ENCODE measurements around the gene ISM2. TPM values are rescaled to one million over a fixed set of nuclear protein-coding genes. Genes with fewer than 3 reads are reported as not detected.
"Not testable (repeated sequence)": the region's sequence is repeated elsewhere in the genome, so short reads cannot be mapped to it uniquely, and the experiment has no call there.

The ISM2 gene
- total and polyA plus RNA-seq, 10 of the 15 experiments (the other 5 are each of a cell fraction or from before 2014, with no cell fraction given): 0.03 TPM; not detected in 9

GRCh38 chr14:77536951-77537350 lies 38.3 kb upstream of the ISM2 start:
- ATAC-seq; H4K20me1 ChIP-seq (ENCODE audit: control insufficient read depth, insufficient read depth); H3K9me3 ChIP-seq (replicated peaks; ENCODE audit: control insufficient read depth, insufficient read depth, low read length); H3K27ac ChIP-seq (ENCODE audit: control insufficient read depth, insufficient read depth); BruUV-seq (replicated peaks); RAD21 ChIA-PET (ENCODE audit: unreplicated experiment); H3K4me1 ChIP-seq (ENCODE audit: control insufficient read depth, insufficient read depth, low read length); H3K4me3 ChIP-seq; H3K36me3 ChIP-seq (ENCODE audit: control insufficient read depth in 2 of 2, insufficient read depth in 2 of 2, low read length in 1 of 2); H3K9ac ChIP-seq (ENCODE audit: control insufficient read depth, insufficient read depth, low read length); DNase-seq (ENCODE audit: low read depth, low spot score); SMC1A ChIA-PET (ENCODE audit: uncharacterized antibody, unreplicated experiment); H3K79me2 ChIP-seq (ENCODE audit: control insufficient read depth, insufficient read depth, low read length); in situ Hi-C loops (cut with MboI); CTCF ChIA-PET; FAIRE-seq; H3K27me3 ChIP-seq (replicated peaks in 1 of 2; ENCODE audit: control insufficient read depth in 2 of 2, insufficient read depth in 2 of 2, low read length in 1 of 2); H3K4me2 ChIP-seq (ENCODE audit: control insufficient read depth, insufficient read depth); intact Hi-C loops (cut with micrococcal nuclease; ENCODE audit: unreplicated experiment); H2AFZ ChIP-seq (ENCODE audit: control insufficient read depth, low read depth, low read length): not testable (repeated sequence)
- POLR2A ChIA-PET: interaction anchor here (0.6 kb wide), 1 partner anchor 9 kb away, joined by 5 read pairs; no protein-coding TSS in a partner anchor
- 94% methylated on average over 5 of the region's 5 CpGs for WGBS (ENCODE audit: insufficient coverage, insufficient replicate concordance, low lambda C conversion rate, missing lambda C conversion rate)

GRCh38 chr14:77531071-77531470 lies 32.5 kb upstream of the ISM2 start:
- Histone ChIP-seq H3K4me1 (ENCODE audit: control insufficient read depth, insufficient read depth, low read length) (no peaks in the 10 kb centered on the region), H3K27ac (ENCODE audit: control insufficient read depth, insufficient read depth) (no peak overlapping the region), H3K9ac (ENCODE audit: control insufficient read depth, insufficient read depth, low read length) (no peak overlapping the region), H3K4me2 (ENCODE audit: control insufficient read depth, insufficient read depth) (no peak overlapping the region), H4K20me1 (ENCODE audit: control insufficient read depth, insufficient read depth) (no peaks in the 10 kb centered on the region), H3K4me3 (no peak overlapping the region), H2AFZ (ENCODE audit: control insufficient read depth, low read depth, low read length) (no peak overlapping the region), H3K27me3 (replicated peaks in 1 of 2; ENCODE audit: control insufficient read depth in 2 of 2, insufficient read depth in 2 of 2, low read length in 1 of 2) (no peaks in the 10 kb centered on the region), H3K36me3 (ENCODE audit: control insufficient read depth in 2 of 2, insufficient read depth in 2 of 2, low read length in 1 of 2) (no peaks in the 10 kb centered on the region), H3K79me2 (ENCODE audit: control insufficient read depth, insufficient read depth, low read length) (no peaks in the 10 kb centered on the region), H3K9me3 (replicated peaks; ENCODE audit: control insufficient read depth, insufficient read depth, low read length) (no peaks in the 10 kb centered on the region)
- ChIA-PET SMC1A (ENCODE audit: uncharacterized antibody, unreplicated experiment) (no interaction called here), POLR2A (no interaction called here), CTCF (no interaction called here), RAD21 (ENCODE audit: unreplicated experiment) (no interaction called here)
- in situ Hi-C loops (cut with MboI): no loop called here
- BruUV-seq (replicated peaks): no TSS peak
- no peak for DNase-seq (ENCODE audit: low read depth, low spot score)
- intact Hi-C loops (cut with micrococcal nuclease; ENCODE audit: unreplicated experiment): no loop called here
- no peak for ATAC-seq
- no peak for FAIRE-seq
- TF ChIP-seq IRF3 (IDR thresholded peaks at IDR 0.05) (no peak), STAT1 (conservative IDR thresholded peaks at IDR 0.05) (no peak), JUNB (IDR thresholded peaks at IDR 0.05) (no peak), CHD2 (IDR thresholded peaks at IDR 0.05; ENCODE audit: borderline replicate concordance, low read depth, low read length) (no peak), MYB (IDR thresholded peaks at IDR 0.05; ENCODE audit: borderline replicate concordance, low read depth, low read length) (no peak), PAX8 (IDR thresholded peaks at IDR 0.05) (no peak), TCF7 (IDR thresholded peaks at IDR 0.05; ENCODE audit: borderline replicate concordance) (no peak), RB1 (IDR thresholded peaks at IDR 0.05; ENCODE audit: borderline replicate concordance) (no peak), BHLHE40 (IDR thresholded peaks at IDR 0.05; ENCODE audit: borderline replicate concordance in 1 of 2, low read depth in 2 of 2, low read length in 1 of 2) (no peak), KDM1A (IDR thresholded peaks at IDR 0.05; ENCODE audit: borderline replicate concordance) (no peak), KLF5 (IDR thresholded peaks at IDR 0.05; ENCODE audit: partially characterized antibody) (no peak), NR2F1 (conservative IDR thresholded peaks at IDR 0.05) (no peak), BCL11A (IDR thresholded peaks at IDR 0.05; ENCODE audit: low read depth, low read length) (no peak), MTA3 (IDR thresholded peaks at IDR 0.05; ENCODE audit: borderline replicate concordance, low read length) (no peak)
- TF ChIP-seq, protein P1, sequence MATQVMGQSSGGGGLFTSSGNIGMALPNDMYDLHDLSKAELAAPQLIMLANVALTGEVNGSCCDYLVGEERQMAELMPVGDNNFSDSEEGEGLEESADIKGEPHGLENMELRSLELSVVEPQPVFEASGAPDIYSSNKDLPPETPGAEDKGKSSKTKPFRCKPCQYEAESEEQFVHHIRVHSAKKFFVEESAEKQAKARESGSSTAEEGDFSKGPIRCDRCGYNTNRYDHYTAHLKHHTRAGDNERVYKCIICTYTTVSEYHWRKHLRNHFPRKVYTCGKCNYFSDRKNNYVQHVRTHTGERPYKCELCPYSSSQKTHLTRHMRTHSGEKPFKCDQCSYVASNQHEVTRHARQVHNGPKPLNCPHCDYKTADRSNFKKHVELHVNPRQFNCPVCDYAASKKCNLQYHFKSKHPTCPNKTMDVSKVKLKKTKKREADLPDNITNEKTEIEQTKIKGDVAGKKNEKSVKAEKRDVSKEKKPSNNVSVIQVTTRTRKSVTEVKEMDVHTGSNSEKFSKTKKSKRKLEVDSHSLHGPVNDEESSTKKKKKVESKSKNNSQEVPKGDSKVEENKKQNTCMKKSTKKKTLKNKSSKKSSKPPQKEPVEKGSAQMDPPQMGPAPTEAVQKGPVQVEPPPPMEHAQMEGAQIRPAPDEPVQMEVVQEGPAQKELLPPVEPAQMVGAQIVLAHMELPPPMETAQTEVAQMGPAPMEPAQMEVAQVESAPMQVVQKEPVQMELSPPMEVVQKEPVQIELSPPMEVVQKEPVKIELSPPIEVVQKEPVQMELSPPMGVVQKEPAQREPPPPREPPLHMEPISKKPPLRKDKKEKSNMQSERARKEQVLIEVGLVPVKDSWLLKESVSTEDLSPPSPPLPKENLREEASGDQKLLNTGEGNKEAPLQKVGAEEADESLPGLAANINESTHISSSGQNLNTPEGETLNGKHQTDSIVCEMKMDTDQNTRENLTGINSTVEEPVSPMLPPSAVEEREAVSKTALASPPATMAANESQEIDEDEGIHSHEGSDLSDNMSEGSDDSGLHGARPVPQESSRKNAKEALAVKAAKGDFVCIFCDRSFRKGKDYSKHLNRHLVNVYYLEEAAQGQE (IDR thresholded peaks at IDR 0.05; ENCODE audit: low read depth, low read length): no peak
